Stomach (tissue), 9 donors: Measurements from ENCODE around the gene MINDY2. TPM values are rescaled to one million over a fixed set of nuclear protein-coding genes. Genes with fewer than 3 reads are reported as not detected.

Source experiments
- DNase-seq, 2 donors: peaks; one replicate each; pipeline versions ENCODE4 v3.0.0 to v3.0.0-alpha.2; 2013 to 2019
- H3K27ac ChIP-seq, 5 donors: fragments of 200-600 bp in 4 of 5; sonication (generic) in 4 of 5; one replicate each; pipeline ENCODE4 v1.5.1; 2013 to 2019; ENCODE audit warnings: mild to moderate bottlenecking in 1 of 5, moderate library complexity in 1 of 5
- H3K27me3 ChIP-seq, 3 donors: fragments of 200-600 bp; sonication (generic); one replicate each; pipeline ENCODE4 v1.5.1; 2017 to 2019; ENCODE audit warnings: mixed run types in 1 of 3
- H3K36me3 ChIP-seq, 4 donors: fragments of 200-600 bp; sonication (generic); 1 replicate in 3 of 4; 2 replicates in 1 of 4; pipeline ENCODE4 v1.5.1; 2016 to 2019
- H3K4me1 ChIP-seq, 4 donors: fragments of 200-600 bp; sonication (generic); one replicate each; pipeline ENCODE4 v1.5.1; 2016 to 2019
- H3K4me3 ChIP-seq, 4 donors: fragments of 200-600 bp; sonication (generic) in 3 of 4; one replicate each; pipeline ENCODE4 v1.5.1; 2016 to 2019; ENCODE audit warnings: mild to moderate bottlenecking in 1 of 4
- H3K9me3 ChIP-seq, 4 donors: fragments of 200-600 bp; sonication (generic); one replicate each; pipeline ENCODE4 v1.5.1; 2016 to 2019
- CTCF ChIP-seq, 7 experiments: fragments of 450-650 bp in 4 of 7; fragments of 200-600 bp in 3 of 7; sonication (generic) in 3 of 7; IDR thresholded peaks; one replicate each; pipeline ENCODE4 v1.5.1; 2016 to 2019; ENCODE audit warnings: antibody characterized with exemption in 7 of 7, control low read depth in 2 of 7, mild to moderate bottlenecking in 1 of 7
- EP300 ChIP-seq: sonication (generic); formaldehyde crosslinking; IDR thresholded peaks from one replicate; pipeline ENCODE4 v1.6.1; 2017; ENCODE audit warnings: antibody characterized with exemption
- POLR2A ChIP-seq, 4 donors: fragments of 450-650 bp; IDR thresholded peaks; one replicate each; pipeline ENCODE4 v1.6.1; 2016; ENCODE audit warnings: antibody characterized with exemption in 4 of 4, control low read depth in 2 of 4, mild to moderate bottlenecking in 1 of 4, moderate library complexity in 1 of 4
- POLR2AphosphoS5 ChIP-seq, 3 donors: sonication (generic); formaldehyde crosslinking; IDR thresholded peaks; one replicate each; pipeline ENCODE4 v1.6.1; 2016; ENCODE audit warnings: antibody characterized with exemption in 3 of 3
- WGBS, 5 donors: extraction: QIAGEN DNeasy Blood & Tissue Kit in 3 of 5; methylation state at CpG; one replicate each; pipeline versions ENCODE4 v1.1.5 to v1.1.7; 2013 to 2018; 5-methylcytosine and 5-hydroxymethylcytosine counted together
- intact Hi-C: fragments of 100-400 bp; cut with DNase I; formaldehyde crosslinking; loops from one replicate; pipeline ENCODE4 v1.15.1; 2023; ENCODE audit warnings: low total_unique reads
- polyA plus RNA-seq, 3 donors: library from polyadenylated mRNA; stranded (reverse); fragments of 200-250 nt; gene quantifications; one replicate each; pipeline ENCODE4 v1.2.3, GENCODE V29; 2013
- total RNA-seq, 5 donors: library from RNA; depleted of rRNA; stranded (reverse); fragments of >200 nt; gene quantifications; one replicate each; pipeline versions ENCODE4 v1.1.0 to v1.2.3, GENCODE V29; 2014 to 2016
- donor health status: healthy with polysubstance abuse.
- donor health status: Bipolar disorder and iron deficiency.
- donor health status: healthy.

The MINDY2 gene
- total and polyA plus RNA-seq, 8 donors, result 3.1 to 34.1 (median 7.5) TPM

GRCh38 chr15:58748852-58749531, 22.1 kb upstream of the MINDY2 start:
- intact Hi-C loops, result no loop called here
- TF ChIP-seq EP300, result no peak
- no peaks in the 10 kb centered on the region for H3K27me3 ChIP-seq
- WGBS, 5 donors, result 0 to 1% (median 1%) methylated on average over 31 to 81 of the region's 81 CpGs
- no peaks in the 10 kb centered on the region for H3K36me3 ChIP-seq
- H3K4me3 ChIP-seq, result peak overlapping the region; percentile 85 to 97 (median 96)
- H3K9me3 ChIP-seq, result no peaks in the 10 kb centered on the region
- H3K4me1 ChIP-seq, result peaks cover 11 to 36% (median 26%) of the 10 kb centered on the region in 4 donors
- H3K27ac ChIP-seq, result peak overlapping the region; percentile 96 to 98 (median 97)
- DNase-seq, result peak; percentile 49 to 83

- Histone ChIP-seq H3K9me3 (no peaks in the 10 kb centered on the region), H3K4me1 (peaks cover 11 to 34% (median 24%) of the 10 kb centered on the region in 4 donors), H3K27ac (peak within 1 kb of the TSS; percentile 96 to 98 (median 97)), H3K27me3 (no peaks in the 10 kb centered on the region), H3K4me3 (peak within 1 kb of the TSS; percentile 85 to 97 (median 96)), H3K36me3 (no peaks in the 10 kb centered on the region)
- WGBS, 5 donors, result 1% methylated on average over 50 to 62 of the region's 62 CpGs
- DNase-seq, result peak; percentile 99
- intact Hi-C loops, result loop anchor here (10.0 kb wide), 1 partner anchor 485 kb away; no protein-coding TSS in a partner anchor
- peak; percentile 67 to 90 (median 83) for TF ChIP-seq POLR2AphosphoS5 (IDR thresholded peaks at IDR 0.05)
- no peak for TF ChIP-seq EP300
- TF ChIP-seq POLR2A (IDR thresholded peaks at IDR 0.05), result peak in 2 of 4 donors; percentile 39 to 85
Observed at GRCh38 chr15:58749532-58750337, 21.4 kb upstream of the MINDY2 start, which contains the start of gene ADAM10. Gene ADAM10 (minus strand): TSS chr15:58749707. CDS start chr15:58749534, 173 bp downstream.

- Histone ChIP-seq H3K27me3 (no peaks in the 10 kb centered on the region), H3K9me3 (no peaks in the 10 kb centered on the region), H3K36me3 (no peaks in the 10 kb centered on the region), H3K4me3 (no peak overlapping the region), H3K27ac (no peak overlapping the region), H3K4me1 (peaks cover 0 to 11% (median 4%) of the 10 kb centered on the region in 4 donors)
- no peak for TF ChIP-seq CTCF (IDR thresholded peaks at IDR 0.05)
- no peak for TF ChIP-seq EP300
- TF ChIP-seq POLR2AphosphoS5 (IDR thresholded peaks at IDR 0.05), result no peak
- no peak for TF ChIP-seq POLR2A (IDR thresholded peaks at IDR 0.05)
- intact Hi-C loops, result loop anchor here (10.0 kb wide), 1 partner anchor 488 kb away; no protein-coding TSS in a partner anchor
- no peak for DNase-seq
- 78 to 87% (median 83%) methylated on average over 3 of the region's 3 CpGs for WGBS, 5 donors
Observed at GRCh38 chr15:58752716-58753115, 18.4 kb upstream of the MINDY2 start.

- H3K4me1 ChIP-seq, result peaks cover 0 to 6% (median 0%) of the 10 kb centered on the region in 4 donors
- H3K27ac ChIP-seq, result no peak overlapping the region
- intact Hi-C loops, result loop anchor here (10.0 kb wide), 1 partner anchor 491 kb away; no protein-coding TSS in a partner anchor
- no peak overlapping the region for H3K4me3 ChIP-seq
- no peak for DNase-seq
- no peaks in the 10 kb centered on the region for H3K36me3 ChIP-seq
- no peaks in the 10 kb centered on the region for H3K9me3 ChIP-seq
- TF ChIP-seq POLR2A (IDR thresholded peaks at IDR 0.05), result no peak
- no peaks in the 10 kb centered on the region for H3K27me3 ChIP-seq
- WGBS, 5 donors, result 98 to 100% (median 100%) methylated on average over 2 to 3 of the region's 3 CpGs
Observed at GRCh38 chr15:58755350-58755749, 15.8 kb upstream of the MINDY2 start.

GRCh38 chr15:58755956-58756355, 15.1 kb upstream of the MINDY2 start:
- no peaks in the 10 kb centered on the region for H3K9me3 ChIP-seq
- H3K36me3 ChIP-seq, result no peaks in the 10 kb centered on the region
- H3K27me3 ChIP-seq, result no peaks in the 10 kb centered on the region
- DNase-seq, result peak in 1 of 2 donors; percentile 55
- TF ChIP-seq EP300 (no peak), POLR2A (IDR thresholded peaks at IDR 0.05) (no peak), CTCF (IDR thresholded peaks at IDR 0.05) (no peak), POLR2AphosphoS5 (IDR thresholded peaks at IDR 0.05) (no peak)
- no peak overlapping the region for H3K4me3 ChIP-seq
- intact Hi-C loops, result loop anchor here (10.0 kb wide), 1 partner anchor 491 kb away; no protein-coding TSS in a partner anchor
- H3K4me1 ChIP-seq, result peaks cover 0 to under 1% (median 0%) of the 10 kb centered on the region in 4 donors
- 35 to 57% (median 48%) methylated on average over 6 of the region's 6 CpGs for WGBS, 5 donors
- H3K27ac ChIP-seq, result no peak overlapping the region
